Sigmoid colon (tissue), 7 donors: ENCODE data around the gene EIF5AL1. TPM values are rescaled to one million over a fixed set of nuclear protein-coding genes. Genes with fewer than 3 reads are reported as not detected.
"Not testable (repeated sequence)": the region's sequence is repeated elsewhere in the genome, so short reads cannot be mapped to it uniquely, and the experiment has no call there.

ENCODE experiments used
- DNase-seq: peaks from one replicate; pipeline ENCODE4 v3.0.0-alpha.2; 2019
- H3K27ac ChIP-seq, 4 donors: fragments of 200-600 bp; sonication (generic); one replicate each; pipeline ENCODE4 v1.5.1; 2016 to 2019; ENCODE audit warnings: mild to moderate bottlenecking in 1 of 4
- H3K27me3 ChIP-seq, 3 donors: fragments of 200-600 bp; sonication (generic); one replicate each; pipeline ENCODE4 v1.5.1; 2019; ENCODE audit warnings: mild to moderate bottlenecking in 1 of 3
- H3K36me3 ChIP-seq, 4 donors: fragments of 200-600 bp; sonication (generic); one replicate each; pipeline ENCODE4 v1.5.1; 2016 to 2019
- H3K4me1 ChIP-seq, 4 donors: fragments of 200-600 bp; sonication (generic); one replicate each; pipeline ENCODE4 v1.5.1; 2017 to 2019
- H3K4me3 ChIP-seq, 4 donors: fragments of 200-600 bp; sonication (generic); one replicate each; pipeline ENCODE4 v1.5.1; 2017 to 2019; ENCODE audit warnings: mild to moderate bottlenecking in 2 of 4, moderate library complexity in 1 of 4
- H3K9me3 ChIP-seq, 4 donors: fragments of 200-600 bp in 3 of 4; sonication (generic) in 3 of 4; one replicate each; pipeline versions ENCODE4 v1.5.1 to v1.6.1; 2013 to 2019
- CTCF ChIP-seq, 4 experiments: fragments of 450-650 bp in 3 of 4; fragments of 200-600 bp in 1 of 4; IDR thresholded peaks; one replicate each; pipeline ENCODE4 v1.5.1; 2016 to 2019; ENCODE audit warnings: antibody characterized with exemption in 4 of 4, mild to moderate bottlenecking in 3 of 4, moderate library complexity in 2 of 4
- EP300 ChIP-seq, 4 donors: sonication (generic); formaldehyde crosslinking; IDR thresholded peaks; one replicate each; pipeline ENCODE4 v1.6.1; 2017; ENCODE audit warnings: antibody characterized with exemption in 4 of 4
- POLR2A ChIP-seq, 2 donors: fragments of 450-650 bp; IDR thresholded peaks; one replicate each; pipeline ENCODE4 v1.6.1; 2016; ENCODE audit warnings: antibody characterized with exemption in 2 of 2, mild to moderate bottlenecking in 2 of 2, moderate library complexity in 2 of 2
- POLR2AphosphoS5 ChIP-seq, 4 donors: sonication (generic); formaldehyde crosslinking; IDR thresholded peaks; one replicate each; pipeline ENCODE4 v1.6.1; 2017; ENCODE audit warnings: antibody characterized with exemption in 4 of 4
- WGBS, 2 donors: extraction: QIAGEN DNeasy Blood & Tissue Kit; methylation state at CpG; one replicate each; pipeline ENCODE4 v1.1.7; 2013; 5-methylcytosine and 5-hydroxymethylcytosine counted together
- intact Hi-C: fragments of 100-400 bp; cut with DNase I; formaldehyde crosslinking; loops from one replicate; pipeline ENCODE4 v1.15.1; 2023
- polyA plus RNA-seq, 3 donors: library from polyadenylated mRNA; stranded (reverse); fragments of 200-250 nt; gene quantifications; one replicate each; pipeline ENCODE4 v1.2.3, GENCODE V29; 2013
- total RNA-seq, 4 donors: library from RNA; depleted of rRNA; stranded (reverse); fragments of >200 nt; gene quantifications; one replicate each; pipeline ENCODE4 v1.1.0, GENCODE V29; 2016
- donor health status: healthy with polysubstance abuse.
- donor health status: Bipolar disorder and iron deficiency.
- donor health status: healthy.

Gene EIF5AL1
- total RNA-seq (under 1 TPM; under 0.01 to 0.55 (median 0.15) TPM), polyA plus RNA-seq (under 1 TPM; under 0.01 to 0.63 (median 0.46) TPM)

- H3K27me3 ChIP-seq, H3K4me3 ChIP-seq, H3K4me1 ChIP-seq, intact Hi-C loops, DNase-seq, H3K9me3 ChIP-seq, H3K27ac ChIP-seq, H3K36me3 ChIP-seq: not testable (repeated sequence)
- 93 to 94% methylated on average over 15 to 16 of the region's 17 CpGs for WGBS, 2 donors
Observed at GRCh38 chr10:79511891-79512583, at the start of gene EIF5AL1. Gene EIF5AL1, plus strand, starts transcription at chr10:79512533. Its CDS starts 117 bp downstream, at chr10:79512650.

DNA sequence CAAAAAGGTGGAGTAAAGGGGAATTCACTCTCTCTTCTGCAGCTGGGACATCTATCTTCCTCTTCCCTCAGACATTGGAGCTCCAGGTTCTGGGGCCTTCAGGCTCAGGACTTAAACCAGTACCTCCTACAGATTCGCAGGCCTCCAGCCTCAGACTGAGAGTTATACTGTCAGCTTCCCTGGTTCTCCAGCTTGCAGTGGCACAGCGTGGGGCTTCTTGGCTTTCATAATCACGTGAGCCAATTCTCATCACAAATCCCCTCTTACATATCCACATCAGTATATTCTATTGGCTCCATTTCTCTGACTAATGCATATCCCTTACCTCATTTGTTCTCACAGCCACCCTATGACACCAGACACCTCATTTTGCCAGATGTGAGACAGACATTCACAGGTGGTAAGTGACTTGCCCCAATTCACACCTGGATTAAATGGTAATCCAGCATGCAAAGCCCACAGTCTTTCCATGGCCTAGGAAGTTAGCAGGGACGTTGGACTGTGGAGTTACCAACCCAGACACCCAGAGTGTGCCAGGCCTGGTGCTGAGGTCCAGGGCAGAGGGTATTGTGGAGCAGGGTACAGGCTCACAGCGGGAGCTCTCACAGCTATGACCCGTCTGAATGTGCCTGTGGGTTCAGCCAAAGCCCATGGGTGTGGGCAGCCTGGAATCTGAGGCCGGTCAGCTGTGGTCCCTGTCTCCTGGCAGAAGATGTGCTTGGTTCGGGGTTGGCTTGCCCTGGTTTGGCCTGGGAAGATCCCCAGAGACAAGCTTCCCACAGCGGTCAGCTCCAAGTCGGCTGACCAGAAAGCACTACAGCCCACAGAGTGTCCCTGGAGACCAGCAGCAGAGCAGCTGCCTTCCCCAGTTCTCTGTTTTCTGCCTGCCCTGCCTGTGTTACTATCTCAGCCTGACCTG lies 48.5 kb upstream of the EIF5AL1 start:
- intact Hi-C loops = no loop called here
- Histone ChIP-seq H3K9me3 (no peaks in the 10 kb centered on the region), H3K4me3 (no peak overlapping the region), H3K4me1 (peaks cover 0 to 14% (median 11%) of the 10 kb centered on the region in 4 donors), H3K27me3 (no peaks in the 10 kb centered on the region), H3K36me3 (no peaks in the 10 kb centered on the region), H3K27ac (no peak overlapping the region)
- TF ChIP-seq POLR2AphosphoS5 (IDR thresholded peaks at IDR 0.05) = no peak
- TF ChIP-seq EP300 (IDR thresholded peaks at IDR 0.05) = no peak
- TF ChIP-seq CTCF (IDR thresholded peaks at IDR 0.05) = no peak
- WGBS, 2 donors = 84 to 89% methylated on average over 10 of the region's 10 CpGs
- no peak for DNase-seq

- no peak for DNase-seq
- 93 to 99% methylated on average over 3 of the region's 3 CpGs for WGBS, 2 donors
- intact Hi-C loops = no loop called here
Observed at GRCh38 chr10:79465341-79465740, 47.0 kb upstream of the EIF5AL1 start.

GRCh38 chr10:79468015-79468560 lies 44.2 kb upstream of the EIF5AL1 start:
- WGBS, 2 donors = 75 to 79% methylated on average over 3 of the region's 3 CpGs
- no peak for DNase-seq
- Histone ChIP-seq H3K9me3 (no peaks in the 10 kb centered on the region), H3K4me3 (no peak overlapping the region), H3K27ac (peak overlapping the region in 3 of 4 donors; percentile 55 to 69 (median 62)), H3K4me1 (peaks cover 0 to 14% (median 11%) of the 10 kb centered on the region in 4 donors), H3K27me3 (no peaks in the 10 kb centered on the region), H3K36me3 (no peaks in the 10 kb centered on the region)
- intact Hi-C loops = no loop called here
- no peak for TF ChIP-seq EP300 (IDR thresholded peaks at IDR 0.05)
- no peak for TF ChIP-seq CTCF (IDR thresholded peaks at IDR 0.05)
- no peak for TF ChIP-seq POLR2A (IDR thresholded peaks at IDR 0.05)
- TF ChIP-seq POLR2AphosphoS5 (IDR thresholded peaks at IDR 0.05) = no peak

More at GRCh38 chr10:79465341-79465740, 47.0 kb upstream of the EIF5AL1 start:
- Histone ChIP-seq H3K27me3 (no peaks in the 10 kb centered on the region), H3K36me3 (no peaks in the 10 kb centered on the region), H3K4me1 (peaks cover 0 to 14% (median 11%) of the 10 kb centered on the region in 4 donors), H3K9me3 (no peaks in the 10 kb centered on the region), H3K27ac (no peak overlapping the region), H3K4me3 (no peak overlapping the region)
- no peak for TF ChIP-seq CTCF (IDR thresholded peaks at IDR 0.05)
- no peak for TF ChIP-seq POLR2AphosphoS5 (IDR thresholded peaks at IDR 0.05)
- TF ChIP-seq POLR2A (IDR thresholded peaks at IDR 0.05) = no peak
- TF ChIP-seq EP300 (IDR thresholded peaks at IDR 0.05) = no peak
